Erythroblast (primary cell): Measurements from ENCODE around the gene BEAN1.

Experiments used
- GATA1 ChIP-seq: IDR thresholded peaks from 2 replicates; pipeline ENCODE4 v1.6.1; 2011; ENCODE audit warnings: low read depth, mild to moderate bottlenecking, control low read depth, low read length, moderate library complexity
- POLR2A ChIP-seq: IDR thresholded peaks from 2 replicates; pipeline ENCODE4 v1.6.1; 2011; ENCODE audit warnings: mild to moderate bottlenecking, low read length

DNA sequence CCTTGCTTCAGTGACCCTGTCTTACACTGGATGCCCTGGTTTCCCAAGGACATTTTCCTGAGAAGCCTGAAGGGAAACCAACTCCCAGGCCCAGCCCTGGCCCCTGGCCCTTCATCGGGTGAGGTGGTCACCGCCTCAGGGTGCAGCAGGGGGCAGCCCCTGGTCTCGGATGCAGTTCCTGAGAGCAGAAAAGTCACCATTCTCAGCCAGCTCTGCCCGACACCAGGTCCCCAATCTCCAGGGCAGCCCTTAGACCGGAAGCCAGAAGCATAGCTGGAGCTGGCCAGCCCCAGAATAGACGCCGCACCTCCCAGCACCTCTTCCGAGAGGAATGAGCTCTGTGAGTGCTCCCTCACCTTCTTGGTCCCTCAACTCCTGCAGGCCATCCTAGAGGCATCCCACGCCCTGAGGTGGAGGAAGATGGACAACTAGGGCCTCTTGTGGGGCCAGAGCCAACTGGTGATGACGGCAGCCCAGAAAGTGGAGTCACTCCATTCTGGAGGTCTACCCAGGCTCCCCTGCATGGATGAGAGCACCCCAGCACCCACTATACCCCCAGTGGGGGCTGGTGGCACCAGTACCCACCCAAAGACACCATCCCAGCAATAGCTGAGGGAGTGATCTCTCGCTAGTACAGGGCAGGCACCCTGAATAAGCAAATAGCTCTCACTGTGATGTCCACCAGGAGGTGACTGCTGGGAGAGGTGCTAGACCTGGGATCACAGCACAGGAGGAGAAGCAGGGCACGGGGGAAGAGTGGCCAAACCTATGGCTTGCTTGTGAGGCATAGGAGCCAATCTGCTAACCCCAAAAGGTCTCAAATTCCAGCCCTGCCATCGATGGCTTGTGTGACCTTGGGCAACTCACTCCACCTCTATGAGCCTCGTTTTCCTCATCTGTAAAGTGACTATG, 66.7 kb downstream of the BEAN1 start:
- no peak for TF ChIP-seq POLR2A
- no peak for TF ChIP-seq GATA1
